Stimulated activated CD4-positive, alpha-beta T cell treated with anti-CD3 and anti-CD28 coated beads, Interleukin-12 subunit alpha, Interleukin-12 subunit beta, amount 100 ng/mL, for 48 hours (primary cell): Measurements from ENCODE around the gene MS4A4A.
"Not testable (repeated sequence)": the region's sequence is repeated elsewhere in the genome, so short reads cannot be mapped to it uniquely, and the experiment has no call there.

Experiments used
- DNase-seq, 3 donors: peaks; one replicate each; pipeline ENCODE4 v3.0.0-alpha.2; 2020; ENCODE audit warnings: low read depth in 2 of 3, low spot score in 1 of 3

The MS4A4A gene

DNA sequence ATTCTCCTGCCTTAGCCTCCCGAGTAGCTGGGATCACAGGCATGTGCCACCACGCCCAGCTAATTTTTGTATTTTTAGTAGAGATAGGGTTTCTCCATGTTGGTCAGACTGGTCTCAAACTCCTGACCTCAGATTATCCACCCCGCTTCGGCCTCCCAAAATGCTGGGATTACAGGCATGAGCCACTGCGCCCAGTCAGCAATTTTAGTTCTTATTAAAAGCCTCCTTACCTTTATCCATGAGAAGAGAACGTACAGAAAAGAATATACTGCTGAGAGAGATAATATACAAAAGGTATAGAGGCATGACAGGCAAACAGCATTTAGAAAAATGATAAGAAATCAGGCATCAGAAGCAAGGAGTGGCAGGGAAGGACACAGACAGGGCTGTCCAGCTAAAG lies 21.4 kb downstream of the MS4A4A start:
- not testable (repeated sequence) for DNase-seq

GRCh38 chr11:60303661-60304060 lies 23.2 kb downstream of the MS4A4A start:
- DNase-seq: no peak

- no peak for DNase-seq
These were observed 25.6 kb downstream of the MS4A4A start for GRCh38 chr11:60305906-60306619.

DNA sequence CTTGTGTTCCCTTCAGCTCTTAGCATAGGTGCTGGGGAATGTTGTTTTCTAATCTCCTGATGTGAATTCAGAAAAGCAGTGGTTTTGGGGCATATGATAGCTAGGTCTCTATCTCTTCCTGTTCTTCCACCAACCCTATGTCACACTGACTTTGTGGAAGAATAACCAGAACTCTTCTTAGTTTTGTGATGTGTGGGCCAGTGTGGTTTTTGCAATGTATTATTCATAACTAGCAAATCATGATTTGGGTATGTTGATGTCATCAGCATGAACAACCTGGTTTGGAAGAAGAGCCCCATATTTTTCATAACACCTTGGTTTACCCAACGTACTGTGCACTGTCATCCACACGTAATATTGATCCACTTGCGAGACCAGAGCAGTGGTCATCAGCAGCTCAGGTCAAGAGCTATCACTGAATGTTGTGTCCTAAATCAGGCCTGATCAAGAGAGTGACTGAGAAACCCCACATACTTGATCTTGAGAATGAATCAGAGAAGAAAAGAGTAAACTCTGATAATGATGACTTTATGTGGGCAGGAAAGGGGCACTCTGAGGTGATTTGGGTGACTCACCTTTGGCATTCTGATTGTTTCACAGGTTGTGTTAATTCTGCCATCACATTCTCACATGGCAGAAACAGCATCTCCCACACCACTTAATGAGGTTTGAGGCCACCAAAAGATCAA lies 27.2 kb downstream of the MS4A4A start:
- DNase-seq: peak; percentile 0 to 15 (median 4)

DNA sequence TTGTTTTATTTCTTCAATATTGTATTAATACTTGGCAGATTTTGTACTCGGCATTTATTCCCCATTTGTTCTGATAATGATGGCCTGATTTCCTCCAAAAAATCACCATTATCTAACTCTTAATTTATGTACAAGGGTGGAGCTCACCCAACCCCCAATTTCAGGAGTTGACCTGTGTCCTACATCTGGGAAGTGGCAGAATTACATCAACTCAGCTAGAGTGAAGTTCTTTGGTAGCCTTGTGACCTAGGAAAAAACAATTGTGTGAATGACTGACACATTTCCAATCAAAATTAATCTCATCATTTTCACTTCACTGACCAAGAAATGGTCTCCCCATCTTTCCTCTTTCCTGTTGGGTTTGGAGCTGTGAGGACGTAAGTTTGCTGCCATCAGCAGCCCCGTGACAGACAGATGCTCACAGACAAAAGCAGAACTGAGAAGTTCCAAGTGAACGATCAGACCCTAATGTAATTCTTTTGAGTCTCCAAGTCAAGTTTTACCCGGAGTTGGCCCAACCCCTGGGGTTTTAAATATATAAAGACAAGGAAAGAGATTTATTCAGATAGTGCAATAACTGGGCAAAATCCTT lies 30.0 kb downstream of the MS4A4A start:
- no peak for DNase-seq

- DNase-seq: no peak
These were observed 34.3 kb downstream of the MS4A4A start for GRCh38 chr11:60314635-60315321.

DNA sequence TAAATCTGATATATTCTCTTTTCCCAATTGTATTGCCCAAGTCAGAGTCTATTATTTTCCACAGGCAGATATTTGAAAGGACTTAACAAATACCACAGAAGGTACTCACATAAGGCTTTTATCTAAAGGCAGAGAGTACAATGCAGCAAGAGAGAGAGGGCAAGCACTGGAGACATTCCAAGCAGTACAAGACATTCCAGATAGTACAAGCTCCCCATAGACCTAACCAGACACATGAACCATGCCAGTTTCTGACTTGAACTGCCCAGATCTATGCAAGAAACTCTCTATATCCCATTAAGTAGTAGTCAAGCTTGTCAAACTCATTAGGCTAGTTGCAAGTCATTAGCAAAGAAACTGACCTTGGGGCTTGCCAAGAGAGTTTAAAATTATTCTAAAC lies 35.4 kb downstream of the MS4A4A start:
- DNase-seq: no peak

DNA sequence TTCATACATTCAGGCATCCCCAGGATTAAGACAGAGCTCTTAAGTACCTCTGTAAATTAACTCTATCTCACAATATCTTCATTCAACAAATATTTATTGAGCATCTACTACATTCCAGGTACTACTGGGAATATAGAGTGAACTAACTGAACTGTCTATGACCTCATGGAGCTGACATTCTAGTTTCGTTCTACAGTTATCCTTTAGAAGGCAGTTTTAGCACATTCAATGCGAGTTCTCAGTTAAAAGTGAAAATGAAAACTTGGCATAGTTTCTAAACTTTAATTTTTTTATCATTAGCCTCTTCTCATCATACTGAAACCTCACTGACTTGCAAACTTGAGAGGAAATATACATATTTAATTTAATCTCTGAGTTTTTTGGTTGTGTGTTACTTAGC lies 35.9 kb downstream of the MS4A4A start:
- no peak for DNase-seq

- DNase-seq: no peak
These were observed 38.3 kb downstream of the MS4A4A start for GRCh38 chr11:60318726-60319125.

GRCh38 chr11:60321051-60321450 lies 40.6 kb downstream of the MS4A4A start:
- no peak for DNase-seq

DNA sequence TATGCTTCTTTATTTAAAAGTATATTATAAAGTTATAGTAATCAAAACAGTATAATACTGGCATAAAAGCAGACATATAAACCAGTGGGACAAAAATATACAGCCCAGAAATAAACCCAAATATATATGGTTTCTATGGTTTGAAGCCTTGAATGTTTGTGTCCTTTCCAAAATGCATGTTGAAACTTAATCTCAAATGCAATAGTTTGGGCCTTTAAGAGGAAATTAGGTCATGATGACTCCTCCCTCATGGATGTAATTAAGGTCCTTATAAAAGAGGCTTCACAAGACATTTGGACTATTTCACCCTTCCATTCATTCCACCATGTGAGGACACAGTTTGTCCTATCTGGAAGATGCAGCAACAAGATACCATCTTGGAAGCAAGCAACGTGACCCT lies 46.5 kb downstream of the MS4A4A start, which contains the start of gene MS4A6E:
MS4A6E (plus strand) TSS at position 301 of the 400 bp plus-strand sequence. CDS start 7,641 bp downstream, outside the sequence.
- no peak for DNase-seq

- DNase-seq: no peak
These were observed 48.0 kb downstream of the MS4A4A start for GRCh38 chr11:60328460-60328859.

- no peak for DNase-seq
These were observed 52.4 kb downstream of the MS4A4A start for GRCh38 chr11:60332846-60333245.

DNA sequence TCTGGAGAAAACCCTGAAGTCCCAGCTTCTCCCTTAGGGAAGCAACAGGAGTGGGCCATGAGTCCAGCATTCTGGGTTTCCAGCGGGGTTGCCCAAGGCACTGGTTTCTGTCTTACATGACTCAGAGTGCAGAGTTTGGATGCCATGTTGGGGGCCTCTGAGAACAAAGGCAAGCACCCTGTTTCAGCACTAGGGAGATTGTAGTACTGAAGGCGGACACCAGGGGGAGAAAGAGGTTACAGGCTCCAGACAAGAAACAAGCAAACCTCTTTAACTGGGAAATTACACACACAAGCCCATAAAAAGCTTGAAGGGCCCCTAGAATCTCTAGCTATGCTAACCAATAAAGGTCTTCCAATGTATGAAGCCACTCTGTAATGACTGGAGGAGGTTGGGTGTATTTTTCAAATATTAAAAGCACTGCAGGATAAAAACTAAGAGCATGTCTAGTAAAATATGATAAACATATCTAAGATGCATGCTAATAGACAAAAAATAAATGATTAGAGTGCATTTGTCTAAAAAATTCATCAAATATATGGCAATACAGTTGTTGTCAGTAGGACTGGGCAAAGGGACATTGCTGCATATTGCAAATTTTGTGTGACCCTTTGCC lies 53.6 kb downstream of the MS4A4A start:
- peak; percentile 36 to 82 (median 56) for DNase-seq

DNA sequence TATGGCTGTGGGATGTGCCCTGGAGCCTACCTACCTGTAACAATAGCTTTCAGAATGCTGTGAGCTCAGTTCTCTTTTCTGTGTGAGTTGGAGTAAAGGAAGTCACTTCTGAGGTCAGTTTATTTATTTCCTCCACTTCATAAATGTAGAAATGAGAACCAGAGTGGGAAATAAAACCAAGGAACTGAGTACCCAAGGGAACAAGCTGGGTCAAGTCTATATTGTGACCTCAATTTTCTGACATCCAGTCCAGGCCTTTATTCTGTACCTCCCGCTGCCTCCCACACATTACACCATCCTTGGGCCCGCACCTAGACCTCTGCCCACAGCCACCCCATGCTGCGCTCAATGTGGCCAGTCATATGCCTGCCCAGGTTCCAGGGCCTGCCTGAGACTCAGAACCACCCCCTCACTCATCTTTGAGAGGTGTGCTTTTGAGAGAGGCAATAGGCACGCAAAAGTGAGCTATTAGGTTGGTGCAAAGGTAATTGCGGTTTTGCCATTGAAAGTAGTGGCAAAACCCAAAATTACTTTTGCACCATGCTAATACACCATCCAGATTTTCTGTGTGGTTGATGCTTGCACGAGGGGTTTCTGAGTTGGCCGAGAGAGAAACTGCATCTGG lies 56.4 kb downstream of the MS4A4A start:
- DNase-seq: no peak

DNA sequence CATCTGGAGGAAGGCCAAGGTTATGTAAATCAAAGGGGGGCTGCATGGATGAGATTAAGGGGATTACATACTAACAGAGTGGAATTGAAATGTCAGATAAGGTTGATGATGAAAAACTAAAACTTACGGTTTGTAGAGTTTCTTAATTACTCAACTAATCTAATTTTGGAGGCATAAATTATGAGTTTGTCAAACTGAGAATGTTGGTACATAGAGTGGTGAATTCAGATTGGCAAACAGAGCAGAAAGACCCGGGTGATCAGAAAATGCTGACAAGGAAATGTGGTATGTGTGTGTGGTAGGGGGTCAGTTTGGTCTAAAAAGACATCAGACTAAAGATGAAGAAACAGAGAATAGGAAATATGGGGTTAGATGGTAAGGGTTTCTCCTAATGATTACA lies 57.6 kb downstream of the MS4A4A start:
- DNase-seq: no peak

- DNase-seq: no peak
These were observed 58.9 kb downstream of the MS4A4A start for GRCh38 chr11:60339356-60339755.

DNA sequence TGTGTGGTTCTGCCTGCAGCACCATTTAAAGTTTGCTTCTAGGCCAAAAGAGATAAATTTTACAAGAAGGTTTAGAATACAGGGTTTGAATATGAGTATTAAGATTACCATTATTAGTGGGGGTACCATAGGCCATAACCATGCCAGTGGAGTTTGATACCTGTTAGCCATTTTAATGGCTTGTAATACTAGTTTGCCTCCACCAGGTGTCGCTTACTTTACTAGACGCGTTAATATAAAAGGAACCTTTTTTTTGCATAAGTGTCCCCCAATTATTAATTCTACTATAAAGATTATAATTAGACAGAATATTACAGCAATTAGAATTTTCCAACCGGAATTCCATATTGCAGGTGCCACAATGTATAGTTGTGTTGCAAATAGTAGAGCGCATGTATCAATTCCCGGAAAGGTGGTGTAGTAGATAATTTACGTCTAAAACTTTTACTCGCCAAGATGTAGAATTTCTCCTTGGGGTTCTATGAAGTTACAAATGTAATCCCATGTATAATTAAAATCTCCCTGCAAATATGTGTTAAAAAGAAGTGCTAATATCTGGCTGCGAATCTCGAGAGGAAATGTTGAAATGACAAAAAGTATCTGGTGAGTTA lies 62.7 kb downstream of the MS4A4A start:
- DNase-seq: peak in 1 of 3 donors; percentile 10

DNA sequence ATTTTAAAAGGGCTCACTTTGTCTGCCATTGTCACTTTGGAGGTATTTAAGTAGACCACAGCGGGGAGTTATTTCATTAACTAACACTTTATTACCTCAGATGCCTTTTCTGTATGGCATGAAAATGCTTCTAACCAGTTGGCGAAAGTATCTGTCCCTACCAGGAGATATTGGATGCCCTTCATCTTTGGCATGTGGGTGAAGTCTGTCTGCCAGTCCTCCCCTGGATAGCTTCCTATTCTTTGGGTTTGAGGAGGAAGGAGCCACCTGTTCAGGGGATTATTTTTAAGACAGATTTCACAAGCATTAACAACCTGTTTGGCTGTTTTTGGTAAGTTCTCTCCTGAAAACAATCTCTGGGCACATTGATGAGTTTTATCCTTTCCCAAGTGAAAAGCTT lies 63.7 kb downstream of the MS4A4A start:
- DNase-seq: no peak

DNA sequence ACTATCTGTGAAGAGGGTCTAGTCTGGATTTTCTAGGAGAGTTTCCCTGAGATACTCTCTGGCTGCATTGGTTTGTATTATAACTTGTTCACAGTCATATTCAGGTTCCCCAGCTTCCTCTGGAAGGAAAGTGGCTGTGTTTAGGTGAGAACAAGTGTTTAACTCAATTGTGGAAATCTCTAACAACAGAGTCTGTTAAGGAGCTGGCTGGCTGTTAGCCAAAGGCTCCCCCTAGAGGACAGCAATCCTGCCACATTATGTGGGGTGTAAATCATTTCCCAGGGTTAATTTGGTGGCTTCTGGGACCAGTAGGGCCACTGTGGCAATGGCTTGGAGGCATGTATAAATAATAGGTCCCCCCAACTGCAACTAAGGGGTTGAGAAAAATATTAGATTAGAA lies 65.0 kb downstream of the MS4A4A start:
- peak in 1 of 3 donors; percentile 5 for DNase-seq
